Activated naive CD4-positive, alpha-beta T cell treated with anti-CD3 and anti-CD28 coated beads, Interleukin-2, amount 10 ng/mL, durations not matched to agents 7 days and 5 days (primary cell): ENCODE data around the gene EBP.
A peak's percentile ranks its signal among the peaks of the same experiment; 100 is the strongest.
"Not testable (repeated sequence)": the region's sequence is repeated elsewhere in the genome, so short reads cannot be mapped to it uniquely, and the experiment has no call there.

Experiments used
- CTCF ChIA-PET: fragments of 350-600 bp; sonication (Branson Sonifier 250); formaldehyde crosslinking; loops from one replicate; lab custom pipeline; 2021; ENCODE audit warnings: antibody characterized with exemption; lab: Charles Lee
- DNase-seq: peaks from one replicate; pipeline ENCODE4 v3.0.0-alpha.2; 2020
- H3K27ac Mint-ChIP-seq: one replicate; pipeline ENCODE4 v1.8.0; 2021; ENCODE audit warnings: mild to moderate bottlenecking, moderate library complexity, mixed read lengths
- H3K27me3 Mint-ChIP-seq: one replicate; pipeline ENCODE4 v1.8.0; 2021; ENCODE audit warnings: mild to moderate bottlenecking, mixed read lengths
- H3K36me3 Mint-ChIP-seq: one replicate; pipeline ENCODE4 v1.8.0; 2021; ENCODE audit warnings: mixed read lengths
- H3K4me1 Mint-ChIP-seq: one replicate; pipeline ENCODE4 v1.8.0; 2021; ENCODE audit warnings: mixed read lengths
- H3K4me3 Mint-ChIP-seq: one replicate; pipeline ENCODE4 v1.8.0; 2021; ENCODE audit warnings: mild to moderate bottlenecking, moderate library complexity, mixed read lengths
- H3K9me3 Mint-ChIP-seq: one replicate; pipeline ENCODE4 v1.8.0; 2021; ENCODE audit warnings: mixed read lengths

Gene EBP

GRCh38 chrX:48548871-48549270, 27.3 kb downstream of the EBP start:
- no peak overlapping the region for H3K27ac Mint-ChIP-seq
- H3K4me3 Mint-ChIP-seq: no peak overlapping the region
- DNase-seq: no peak
- peaks cover 21% of the 10 kb centered on the region for H3K36me3 Mint-ChIP-seq
- CTCF ChIA-PET: no interaction called here
- no peaks in the 10 kb centered on the region for H3K9me3 Mint-ChIP-seq
- no peaks in the 10 kb centered on the region for H3K4me1 Mint-ChIP-seq
- H3K27me3 Mint-ChIP-seq: no peaks in the 10 kb centered on the region

GRCh38 chrX:48555731-48556325, 34.2 kb downstream of the EBP start:
- H3K4me1 Mint-ChIP-seq, H3K27ac Mint-ChIP-seq, H3K9me3 Mint-ChIP-seq, DNase-seq, H3K27me3 Mint-ChIP-seq, H3K4me3 Mint-ChIP-seq, CTCF ChIA-PET: not testable (repeated sequence)
- peaks cover 23% of the 10 kb centered on the region for H3K36me3 Mint-ChIP-seq

- Mint-ChIP-seq H3K9me3 (no peaks in the 10 kb centered on the region), H3K4me1 (no peaks in the 10 kb centered on the region), H3K27ac (no peak overlapping the region), H3K4me3 (no peak overlapping the region), H3K36me3 (peaks cover 19% of the 10 kb centered on the region), H3K27me3 (no peaks in the 10 kb centered on the region)
- CTCF ChIA-PET: no interaction called here
- DNase-seq: no peak
Measured at GRCh38 chrX:48558271-48558670, 36.7 kb downstream of the EBP start.

- H3K36me3 Mint-ChIP-seq: peaks cover 19% of the 10 kb centered on the region
- H3K27me3 Mint-ChIP-seq: no peaks in the 10 kb centered on the region
- DNase-seq: no peak
- CTCF ChIA-PET: no interaction called here
- H3K4me3 Mint-ChIP-seq: no peak overlapping the region
- H3K9me3 Mint-ChIP-seq: no peaks in the 10 kb centered on the region
- H3K4me1 Mint-ChIP-seq: no peaks in the 10 kb centered on the region
- no peak overlapping the region for H3K27ac Mint-ChIP-seq
Measured at GRCh38 chrX:48559636-48560035, 38.0 kb downstream of the EBP start.

GRCh38 chrX:48560056-48560455, 38.4 kb downstream of the EBP start:
- H3K9me3 Mint-ChIP-seq: no peaks in the 10 kb centered on the region
- no peaks in the 10 kb centered on the region for H3K27me3 Mint-ChIP-seq
- H3K36me3 Mint-ChIP-seq: peaks cover 15% of the 10 kb centered on the region
- no peak overlapping the region for H3K27ac Mint-ChIP-seq
- CTCF ChIA-PET: no interaction called here
- DNase-seq: no peak
- no peaks in the 10 kb centered on the region for H3K4me1 Mint-ChIP-seq
- H3K4me3 Mint-ChIP-seq: no peak overlapping the region

- no peaks in the 10 kb centered on the region for H3K9me3 Mint-ChIP-seq
- no peak for DNase-seq
- H3K36me3 Mint-ChIP-seq: peaks cover 11% of the 10 kb centered on the region
- CTCF ChIA-PET: no interaction called here
- no peak overlapping the region for H3K4me3 Mint-ChIP-seq
- no peak overlapping the region for H3K27ac Mint-ChIP-seq
- H3K4me1 Mint-ChIP-seq: no peaks in the 10 kb centered on the region
- no peaks in the 10 kb centered on the region for H3K27me3 Mint-ChIP-seq
Measured at GRCh38 chrX:48560681-48561080, 39.1 kb downstream of the EBP start.

- H3K27me3 Mint-ChIP-seq: no peaks in the 10 kb centered on the region
- H3K4me1 Mint-ChIP-seq: peaks cover 13% of the 10 kb centered on the region
- H3K36me3 Mint-ChIP-seq: peaks cover 4% of the 10 kb centered on the region
- no peak overlapping the region for H3K27ac Mint-ChIP-seq
- no peak overlapping the region for H3K4me3 Mint-ChIP-seq
- DNase-seq: no peak
- no peaks in the 10 kb centered on the region for H3K9me3 Mint-ChIP-seq
- CTCF ChIA-PET: no interaction called here
Measured at GRCh38 chrX:48569958-48570357, 48.4 kb downstream of the EBP start.

GRCh38 chrX:48573690-48574269, 52.2 kb downstream of the EBP start:
- DNase-seq: peak; percentile 45

GRCh38 chrX:48574270-48575266, 53.0 kb downstream of the EBP start, which contains the start of gene RBM3:
RBM3 (plus strand) TSS chrX:48574484; CDS start chrX:48575181, 697 bp downstream.
- peaks cover 38% of the 10 kb centered on the region for H3K36me3 Mint-ChIP-seq
- H3K9me3 Mint-ChIP-seq: no peaks in the 10 kb centered on the region
- peak within 1 kb of the TSS; percentile 100 for H3K27ac Mint-ChIP-seq
- peaks cover 26% of the 10 kb centered on the region for H3K4me1 Mint-ChIP-seq
- CTCF ChIA-PET: interaction anchor here (1.0 to 2.5 kb wide), 2 partner anchors 35 to 100 kb away, joined by 3 to 6 read pairs; partner anchors contain the start of gene TBC1D25
- peak within 1 kb of the TSS; percentile 96 for H3K4me3 Mint-ChIP-seq
- no peaks in the 10 kb centered on the region for H3K27me3 Mint-ChIP-seq
- DNase-seq: peak; percentile 96

More at GRCh38 chrX:48573690-48574269, 52.2 kb downstream of the EBP start:
- H3K4me3 Mint-ChIP-seq: peak overlapping the region; percentile 96
- H3K36me3 Mint-ChIP-seq: peaks cover 36% of the 10 kb centered on the region
- H3K4me1 Mint-ChIP-seq: peaks cover 26% of the 10 kb centered on the region
- CTCF ChIA-PET: interaction anchor here (1.0 to 2.5 kb wide), 2 partner anchors 34 to 99 kb away, joined by 3 to 6 read pairs; partner anchors contain the start of gene TBC1D25
- peak overlapping the region; percentile 100 for H3K27ac Mint-ChIP-seq
- H3K27me3 Mint-ChIP-seq: no peaks in the 10 kb centered on the region
- no peaks in the 10 kb centered on the region for H3K9me3 Mint-ChIP-seq

- Mint-ChIP-seq H3K36me3 (peaks cover 42% of the 10 kb centered on the region), H3K27me3 (no peaks in the 10 kb centered on the region), H3K4me1 (peaks cover 24% of the 10 kb centered on the region)
Measured at GRCh38 chrX:48575642-48576041, 54.0 kb downstream of the EBP start.

GRCh38 chrX:48576108-48576507, 54.5 kb downstream of the EBP start:
- peak overlapping the region; percentile 100 for H3K27ac Mint-ChIP-seq
- peaks cover 24% of the 10 kb centered on the region for H3K4me1 Mint-ChIP-seq
- H3K4me3 Mint-ChIP-seq: peak overlapping the region; percentile 96
- no peak for DNase-seq
- H3K9me3 Mint-ChIP-seq: no peaks in the 10 kb centered on the region
- H3K27me3 Mint-ChIP-seq: no peaks in the 10 kb centered on the region
- CTCF ChIA-PET: interaction anchor here (1.0 to 2.5 kb wide), 2 partner anchors 36 to 102 kb away, joined by 5 to 6 read pairs; partner anchors contain the start of gene TBC1D25
- H3K36me3 Mint-ChIP-seq: peaks cover 42% of the 10 kb centered on the region

More at GRCh38 chrX:48575642-48576041, 54.0 kb downstream of the EBP start:
- peak overlapping the region; percentile 96 for H3K4me3 Mint-ChIP-seq
- no peaks in the 10 kb centered on the region for H3K9me3 Mint-ChIP-seq
- H3K27ac Mint-ChIP-seq: peak overlapping the region; percentile 100
- CTCF ChIA-PET: interaction anchor here (1.0 to 2.5 kb wide), 2 partner anchors 36 to 102 kb away, joined by 5 to 6 read pairs; partner anchors contain the start of gene TBC1D25
- no peak for DNase-seq
